GM18861 (cell line): ENCODE results near the gene CRYBB1.
"Not testable (repeated sequence)": the region's sequence is repeated elsewhere in the genome, so short reads cannot be mapped to it uniquely, and the experiment has no call there.

Source experiments
- ATAC-seq: cut with Tn5 transposase; IDR thresholded peaks from one replicate; pipeline ENCODE4 v1.9.1; 2021; ENCODE audit not compliant: unreplicated experiment

Gene CRYBB1

DNA sequence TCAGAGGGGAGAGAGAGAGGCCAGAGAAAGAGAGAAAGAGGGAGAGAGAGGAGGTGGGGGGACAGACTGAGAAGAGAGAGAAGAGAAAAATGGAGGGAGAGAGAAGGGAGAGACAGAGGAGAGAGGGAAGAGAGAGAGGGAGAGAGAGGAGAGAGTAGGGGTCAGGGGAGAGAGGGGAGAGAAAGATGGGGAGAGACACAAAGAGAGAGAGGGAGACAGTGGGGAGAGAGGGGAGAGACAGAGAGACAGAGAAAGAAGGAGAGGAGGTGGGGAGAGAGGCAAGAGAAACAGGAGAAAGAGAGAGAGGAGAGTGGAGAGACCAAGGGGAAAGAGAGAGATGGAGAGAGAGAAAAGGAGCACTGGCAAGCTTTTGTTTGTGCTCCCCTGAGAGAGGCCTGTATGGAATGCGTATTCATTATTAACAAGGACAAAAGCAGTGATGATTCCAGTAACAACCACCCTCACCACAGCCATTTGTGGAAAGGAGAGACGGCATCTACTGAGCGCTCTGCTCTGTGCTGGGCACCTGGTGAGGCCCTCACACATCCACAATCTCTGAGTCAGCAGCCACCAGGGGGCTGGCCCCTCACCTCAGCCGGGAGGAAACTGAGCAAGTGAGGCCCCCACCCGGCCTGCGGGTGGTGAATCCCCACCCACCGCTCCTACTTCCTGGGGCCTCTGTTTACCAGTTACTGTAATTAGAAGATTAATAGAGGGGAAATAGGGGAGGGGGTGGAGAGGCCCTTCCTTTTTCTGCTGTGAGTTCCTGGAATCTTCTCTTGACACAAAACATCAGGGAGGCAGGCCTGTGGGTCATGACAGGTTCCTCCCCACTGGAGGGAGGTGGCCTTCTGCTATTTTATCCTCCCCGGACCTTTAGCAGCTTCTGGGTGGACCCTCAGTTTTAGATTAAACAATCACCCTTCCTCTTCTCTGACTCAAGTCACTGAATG, 24.9 kb upstream of the CRYBB1 start:
- ATAC-seq = no peak

DNA sequence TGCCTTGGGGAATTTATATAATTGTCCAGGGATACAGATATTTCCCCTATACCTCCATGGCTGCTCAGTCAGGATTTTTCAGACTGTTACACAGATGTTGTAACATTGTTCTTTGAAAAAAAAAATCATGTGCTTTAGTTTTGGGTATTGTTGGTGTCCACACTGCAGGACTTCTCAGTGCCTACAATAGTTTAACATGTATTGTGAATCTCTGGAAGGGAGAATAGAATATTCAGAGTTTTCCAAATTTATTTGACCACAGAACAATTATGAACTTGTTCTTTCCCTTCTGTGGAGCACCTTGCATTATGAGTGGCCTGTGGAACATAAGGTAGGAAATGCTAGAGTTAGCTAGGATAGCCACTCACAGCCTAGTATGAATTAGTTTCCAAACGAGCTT, 18.5 kb upstream of the CRYBB1 start:
- no peak for ATAC-seq

DNA sequence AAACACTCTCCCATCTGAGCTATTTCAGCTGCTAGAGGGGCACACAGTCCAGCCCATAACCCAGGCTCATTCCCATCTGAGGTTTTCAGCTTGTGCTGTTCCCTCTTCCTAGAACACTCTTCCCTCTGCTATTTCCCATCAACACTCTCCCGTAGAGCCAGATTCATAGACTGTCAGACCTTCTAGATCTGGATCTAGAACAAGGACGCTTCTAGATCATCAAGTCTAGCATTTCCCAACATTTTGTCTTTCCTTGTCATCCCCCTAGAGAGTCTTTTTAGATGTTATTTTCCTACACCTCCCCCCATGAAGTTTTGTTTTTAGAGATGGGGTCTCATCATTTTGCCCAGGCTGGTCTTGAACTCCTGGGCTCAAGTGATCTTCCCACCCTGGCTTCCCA, 17.3 kb upstream of the CRYBB1 start:
- ATAC-seq = no peak

DNA sequence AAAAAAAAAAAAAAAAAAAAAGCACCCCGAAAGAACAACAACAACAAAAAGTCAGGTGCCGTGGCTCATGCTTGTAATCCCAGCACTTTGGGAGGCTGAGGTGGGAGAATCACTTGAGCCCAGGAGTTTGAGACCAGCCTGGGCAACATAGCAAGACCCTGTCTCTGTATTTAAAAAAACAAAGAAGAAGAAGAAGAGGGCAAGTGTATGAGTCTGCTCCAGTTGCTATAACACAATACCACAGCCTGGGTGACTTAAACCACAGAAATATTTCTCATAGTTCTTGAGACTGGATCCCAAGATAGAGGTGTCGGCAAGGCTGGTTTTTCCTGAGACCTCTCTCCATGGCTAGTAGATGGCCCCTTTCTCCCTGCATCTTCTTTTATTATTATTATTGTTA, 16.4 kb upstream of the CRYBB1 start:
- no peak for ATAC-seq

DNA sequence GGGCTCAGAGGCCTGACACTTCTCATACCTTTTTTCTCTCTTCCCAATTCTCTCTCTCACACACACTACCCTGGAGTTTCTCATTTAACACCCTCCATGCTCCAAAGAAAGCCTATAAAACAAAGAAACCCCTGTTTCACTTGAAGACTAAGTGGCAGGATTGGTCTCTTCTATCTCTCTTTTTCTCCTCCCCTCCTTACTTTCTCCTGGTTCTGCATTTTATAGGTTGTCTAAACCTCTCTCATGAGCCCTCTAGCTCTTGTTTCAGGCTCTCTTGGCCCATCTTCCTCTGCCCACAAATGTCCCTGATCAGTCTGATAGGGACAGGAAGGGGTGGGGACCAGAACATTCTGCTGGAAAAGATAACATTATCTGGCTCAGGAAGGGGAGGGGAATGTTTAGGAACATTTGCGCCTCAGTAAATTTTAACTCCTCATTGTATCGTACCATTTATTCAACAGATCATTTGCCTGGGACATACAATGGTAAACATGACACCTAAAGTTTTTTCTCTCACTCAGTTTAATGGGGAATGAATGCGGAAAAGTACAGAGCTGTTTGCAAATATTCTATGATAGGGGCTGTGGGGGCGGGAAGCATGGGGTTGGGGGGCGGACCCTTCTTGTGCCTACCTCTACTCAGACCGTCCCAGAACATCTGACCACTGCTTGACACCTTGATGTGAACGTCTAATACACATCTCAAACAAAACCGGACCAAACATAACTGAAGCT, 14.8 kb upstream of the CRYBB1 start:
- ATAC-seq = no peak

DNA sequence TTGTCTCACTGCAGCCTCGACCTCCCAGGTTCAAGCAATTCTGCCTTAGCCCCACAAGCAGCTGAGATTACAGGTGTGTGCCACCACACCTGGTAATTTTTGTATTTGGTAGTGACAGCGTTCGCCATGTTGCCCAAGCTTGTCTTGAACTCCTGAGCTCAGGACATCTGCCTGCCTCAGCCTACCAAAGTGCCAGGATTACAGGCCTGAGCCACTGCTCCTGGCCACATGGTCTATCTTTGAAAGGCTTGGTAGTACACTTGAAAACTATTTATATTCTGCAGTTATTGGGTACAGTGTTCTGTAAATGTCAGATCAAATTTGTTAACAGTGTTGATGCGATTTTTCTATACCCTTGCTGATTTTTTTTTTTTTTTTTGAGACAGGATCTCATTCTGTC, 13.5 kb upstream of the CRYBB1 start:
- no peak for ATAC-seq

DNA sequence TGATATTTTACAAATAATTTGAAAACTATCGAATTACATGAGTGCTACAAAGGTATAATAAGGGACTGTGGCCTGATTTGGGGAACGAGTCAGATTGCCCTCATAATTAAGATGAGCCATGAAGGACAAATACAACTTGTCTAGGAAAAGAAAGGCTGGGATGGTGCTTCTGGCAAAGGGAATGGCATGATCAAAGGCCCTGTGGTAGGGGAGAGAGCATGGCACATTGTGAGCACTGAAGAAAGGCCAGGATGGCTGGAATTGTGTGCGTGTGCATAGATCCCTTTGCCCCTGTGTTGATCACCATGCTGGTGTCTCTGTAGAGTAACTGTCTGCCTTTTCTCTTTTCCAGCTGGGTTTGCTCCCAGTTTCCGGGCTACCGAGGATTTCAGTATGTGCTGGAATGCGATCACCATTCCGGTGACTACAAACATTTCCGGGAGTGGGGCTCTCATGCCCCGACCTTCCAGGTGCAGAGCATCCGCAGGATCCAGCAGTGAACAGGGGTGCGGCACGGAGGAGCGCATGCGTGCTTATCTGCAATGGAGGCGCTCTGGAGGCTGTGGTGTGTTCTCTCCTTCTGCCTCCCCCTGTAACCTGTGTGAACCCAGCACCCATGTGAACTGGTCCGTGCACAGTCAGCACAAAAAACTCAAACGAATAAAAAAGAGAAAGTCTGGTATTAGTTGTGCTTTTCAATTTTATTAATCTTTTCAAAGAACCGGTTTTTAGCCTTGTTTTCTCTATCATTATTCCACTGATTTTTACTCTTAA, 12.3 kb upstream of the CRYBB1 start:
- ATAC-seq = no peak

DNA sequence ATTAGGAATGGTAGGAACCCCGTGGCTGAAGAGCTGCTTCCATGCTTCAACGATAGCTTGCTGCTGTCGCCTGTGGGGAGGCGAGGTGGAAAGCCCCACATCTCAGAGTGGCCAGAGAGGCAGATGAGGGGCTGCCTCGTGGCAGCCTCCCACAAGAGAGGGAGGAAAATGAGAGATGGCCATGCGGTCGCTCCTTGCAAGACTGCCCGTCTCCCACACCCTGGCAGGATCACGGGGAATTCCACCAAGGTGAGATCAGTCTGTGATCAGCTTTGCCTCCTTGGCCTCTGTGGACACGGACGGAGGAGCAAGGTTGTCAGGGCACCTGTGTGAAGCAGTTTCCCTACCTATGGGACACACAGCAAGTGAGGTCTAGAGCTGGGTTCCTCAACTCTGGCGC, 7.0 kb upstream of the CRYBB1 start:
- ATAC-seq = no peak

DNA sequence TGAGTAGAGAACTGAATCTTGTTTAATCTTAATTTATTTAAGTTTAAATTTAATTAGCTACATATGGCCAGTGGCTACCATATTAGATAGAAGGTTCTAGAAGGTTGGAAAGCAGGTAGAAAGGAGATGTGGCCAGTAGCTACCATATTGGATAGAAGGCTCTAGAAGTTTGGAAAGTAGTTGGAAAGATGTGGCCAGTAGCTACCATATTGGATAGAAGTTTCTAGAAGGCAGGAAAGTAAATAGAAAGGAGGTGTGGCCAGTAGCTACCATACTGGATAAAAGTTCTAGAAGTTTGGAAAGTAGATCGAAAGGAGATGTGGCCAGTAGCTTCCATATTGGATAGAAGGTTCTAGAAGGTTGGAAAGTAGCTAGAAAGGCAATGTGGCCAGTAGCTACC, 6.2 kb upstream of the CRYBB1 start:
- ATAC-seq = no peak

DNA sequence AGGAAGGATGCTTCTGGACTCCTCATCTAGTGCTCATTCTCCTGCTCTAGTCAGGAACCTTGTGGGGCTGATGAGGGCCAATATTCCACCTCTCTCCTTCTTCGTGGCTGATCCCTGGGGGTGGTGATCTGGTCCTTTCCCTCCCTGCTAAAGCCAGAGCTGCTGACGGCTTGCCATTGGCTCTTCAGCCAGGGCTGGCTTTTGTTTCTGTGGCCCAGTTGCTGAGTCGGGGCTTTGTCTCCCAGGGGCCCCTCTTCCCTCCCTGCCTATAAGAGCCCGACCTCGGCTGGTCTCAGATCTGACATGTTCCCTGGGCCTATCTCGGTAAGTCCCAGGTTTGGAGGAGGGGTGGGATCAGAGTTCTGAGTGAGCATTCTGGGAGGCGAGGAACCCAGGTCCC, 3.8 kb upstream of the CRYBB1 start, which contains the start of gene CRYBA4:
Gene CRYBA4, plus strand, starts transcription at position 301 of the 400 bp plus-strand sequence. CDS start 634 bp downstream, outside the sequence.
- ATAC-seq = no peak

DNA sequence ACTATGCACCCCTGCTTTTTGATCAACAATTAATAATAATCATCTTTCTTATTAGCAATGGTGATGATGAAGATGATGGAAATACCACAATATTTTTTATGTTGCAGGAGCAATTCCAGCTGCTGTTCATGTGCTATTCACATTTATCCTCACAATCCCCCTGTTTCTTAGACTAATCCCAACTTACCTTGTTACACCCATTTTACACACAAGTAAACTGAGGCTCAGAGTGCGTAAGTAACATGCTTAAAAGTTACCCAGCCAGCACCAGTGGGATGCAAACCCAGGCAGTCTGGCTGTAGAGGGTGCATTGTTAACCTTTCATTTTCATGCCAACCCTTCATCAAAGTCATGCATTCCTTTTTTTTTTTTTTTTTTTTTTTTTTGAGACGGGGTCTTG, 2.4 kb upstream of the CRYBB1 start:
- no peak for ATAC-seq

DNA sequence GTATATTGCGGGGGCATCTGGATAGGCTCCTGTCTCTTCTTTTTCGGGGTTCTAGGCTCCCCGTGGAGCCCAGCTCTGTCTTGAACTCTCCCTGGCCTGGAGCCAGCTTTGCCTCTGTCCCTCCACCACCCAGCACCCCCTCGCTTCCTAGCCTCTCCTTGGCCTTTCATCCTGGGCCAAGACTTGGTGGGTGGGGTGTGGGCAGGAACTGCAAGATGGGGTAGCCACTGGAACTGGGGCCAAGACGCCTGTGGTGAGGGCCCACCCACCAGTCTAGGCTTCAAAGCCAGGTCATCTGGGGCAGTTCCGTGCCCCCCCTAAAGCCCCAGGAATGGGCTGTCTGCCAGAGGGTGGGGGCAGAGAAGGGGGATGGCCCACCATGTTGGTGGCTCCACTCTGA, 1.7 kb upstream of the CRYBB1 start:
- no peak for ATAC-seq

DNA sequence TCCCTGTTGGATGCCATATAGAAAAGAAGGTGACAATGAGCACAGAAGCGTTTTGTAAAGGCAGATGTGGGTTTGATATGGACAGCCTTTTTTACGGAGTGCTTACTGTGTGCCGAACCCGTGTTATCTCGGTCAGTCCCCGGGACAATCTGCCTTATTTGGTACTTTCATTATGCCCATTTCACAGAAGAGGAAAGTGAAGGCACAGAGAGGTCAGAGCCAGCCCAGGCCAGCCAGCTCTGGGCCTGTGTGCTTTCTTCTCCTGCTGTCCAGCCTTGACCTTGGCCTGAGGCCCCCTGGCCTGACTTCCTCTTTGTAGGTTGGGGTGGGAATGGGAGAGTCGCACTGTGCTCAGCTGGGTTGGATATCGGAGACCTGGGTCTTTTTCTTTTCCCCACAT, 628 bp upstream of the CRYBB1 start:
- ATAC-seq = no peak

DNA sequence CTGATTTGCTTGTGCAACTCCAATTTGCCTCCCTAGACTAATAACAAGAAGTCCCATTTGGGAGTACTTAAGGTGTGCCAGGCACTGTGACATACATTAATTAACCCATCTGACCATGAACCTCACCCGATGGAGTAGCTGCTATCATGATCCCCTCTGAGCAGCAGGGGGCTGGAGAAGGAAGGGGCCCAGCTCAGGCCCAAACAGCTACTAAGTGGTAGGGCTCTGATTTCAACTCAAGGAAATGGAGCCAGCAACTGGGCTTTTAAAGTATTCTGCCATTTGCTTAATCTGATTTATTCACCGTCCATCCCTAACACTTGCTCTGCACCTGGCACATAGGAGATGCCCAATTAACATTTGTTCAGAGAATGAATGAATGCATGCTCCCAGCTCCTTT, 1.2 kb downstream of the CRYBB1 start:
- no peak for ATAC-seq

DNA sequence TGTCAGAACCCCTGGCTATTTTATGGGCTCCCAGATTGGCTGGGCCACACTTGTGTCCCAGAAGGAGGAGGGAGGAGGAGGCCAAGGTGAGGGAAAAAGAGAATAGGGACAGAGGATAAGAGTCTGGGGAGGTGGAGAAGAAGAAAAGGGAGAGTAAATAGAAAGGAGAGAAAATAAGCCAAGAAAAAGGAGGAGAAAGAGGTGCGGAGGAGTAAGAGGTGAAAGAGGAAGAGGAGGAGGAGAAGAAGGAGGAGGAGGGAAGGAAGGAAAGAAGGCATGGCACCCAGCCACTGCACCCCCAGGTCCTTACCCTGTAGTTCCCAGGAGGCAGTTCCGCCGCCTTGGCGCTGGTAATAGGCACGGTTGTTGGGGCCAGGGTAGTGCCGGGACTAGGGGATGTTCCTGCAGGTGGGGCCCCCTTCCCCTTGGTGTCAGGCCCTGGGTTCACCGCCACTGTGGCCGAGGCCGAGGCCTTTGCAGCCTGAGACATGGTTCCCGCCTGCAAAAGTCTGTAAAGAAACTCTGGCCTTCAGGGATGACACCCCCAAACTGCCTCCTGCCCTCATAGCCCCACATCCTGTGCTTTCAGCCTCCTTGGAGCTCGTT, 1.9 kb downstream of the CRYBB1 start:
- ATAC-seq = no peak

DNA sequence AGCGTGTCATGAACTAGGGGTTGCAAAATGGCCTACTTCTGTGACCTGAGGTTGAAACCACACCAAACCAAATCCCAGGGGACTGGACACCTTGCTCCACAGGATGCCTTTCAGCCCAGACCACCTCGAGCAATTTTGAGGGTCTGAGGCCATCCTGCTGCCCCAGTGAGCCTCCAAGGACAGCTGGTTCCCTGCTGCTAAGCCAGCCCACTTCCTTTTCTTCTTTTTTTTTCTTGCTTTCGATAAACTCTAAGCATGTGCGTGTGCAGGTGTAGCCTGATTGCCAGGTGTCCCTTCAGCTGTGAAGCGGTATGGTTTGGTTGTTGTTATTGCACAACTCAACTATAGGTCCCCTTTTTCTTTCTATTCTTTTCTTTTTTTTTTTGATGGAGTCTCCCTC, 2.7 kb downstream of the CRYBB1 start:
- no peak for ATAC-seq

DNA sequence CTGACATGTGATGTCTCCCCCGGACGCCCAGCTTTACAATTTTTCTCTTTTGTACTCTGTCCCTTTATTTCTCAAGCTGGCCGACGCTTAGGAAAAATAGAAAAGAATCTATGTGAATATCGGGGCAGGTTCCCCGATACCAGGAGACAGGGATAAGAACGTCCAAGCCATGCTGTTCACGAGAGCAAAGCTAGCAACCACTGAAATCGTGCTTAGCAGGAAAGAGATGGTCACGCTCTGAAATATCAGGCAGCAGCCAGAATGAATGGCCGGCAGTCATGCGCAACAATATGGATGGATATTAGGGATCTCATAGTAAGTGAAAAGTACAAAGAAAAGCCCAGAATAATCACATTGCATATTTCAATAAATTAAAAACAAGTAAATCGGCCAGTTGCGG, 3.5 kb downstream of the CRYBB1 start:
- ATAC-seq = no peak

DNA sequence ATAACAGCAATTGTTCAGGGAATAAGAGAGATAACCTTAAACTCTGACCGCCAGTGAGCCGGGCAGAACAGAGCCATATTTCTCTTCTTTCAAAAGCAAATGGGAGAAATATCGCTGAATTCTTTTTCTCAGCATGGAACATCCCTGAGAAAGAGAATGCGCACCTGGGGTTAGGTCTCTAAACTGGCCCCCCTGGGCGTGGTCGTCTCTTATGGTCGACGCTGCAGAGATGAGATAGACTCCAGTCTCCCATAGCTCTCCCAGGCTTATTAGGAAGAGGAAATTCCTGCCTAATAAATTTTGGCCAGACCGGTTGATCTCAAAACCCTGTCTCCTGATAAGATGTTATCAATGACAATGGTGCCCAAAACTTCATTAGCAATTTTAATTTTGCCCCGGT, 4.1 kb downstream of the CRYBB1 start:
- ATAC-seq = not testable (repeated sequence)

DNA sequence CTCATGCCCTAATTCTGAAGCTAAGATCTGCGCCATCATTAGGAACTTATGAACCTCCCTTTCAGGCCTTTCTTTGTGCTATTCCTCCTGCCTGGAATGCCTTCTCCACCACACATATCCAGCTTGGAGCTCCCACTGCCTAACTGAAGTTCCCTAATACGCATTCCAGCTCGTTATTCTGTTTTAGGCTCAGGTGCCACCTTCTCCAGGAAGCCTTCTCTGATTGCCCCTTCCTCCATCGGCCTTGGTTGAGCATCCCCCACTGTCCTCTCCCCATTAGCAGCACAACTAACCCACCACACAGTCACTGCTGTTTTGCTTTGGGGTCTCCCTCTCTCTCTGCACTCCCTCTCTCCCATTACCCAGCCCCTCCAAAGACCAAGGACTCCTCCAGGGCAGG, 5.2 kb downstream of the CRYBB1 start:
- ATAC-seq = no peak

DNA sequence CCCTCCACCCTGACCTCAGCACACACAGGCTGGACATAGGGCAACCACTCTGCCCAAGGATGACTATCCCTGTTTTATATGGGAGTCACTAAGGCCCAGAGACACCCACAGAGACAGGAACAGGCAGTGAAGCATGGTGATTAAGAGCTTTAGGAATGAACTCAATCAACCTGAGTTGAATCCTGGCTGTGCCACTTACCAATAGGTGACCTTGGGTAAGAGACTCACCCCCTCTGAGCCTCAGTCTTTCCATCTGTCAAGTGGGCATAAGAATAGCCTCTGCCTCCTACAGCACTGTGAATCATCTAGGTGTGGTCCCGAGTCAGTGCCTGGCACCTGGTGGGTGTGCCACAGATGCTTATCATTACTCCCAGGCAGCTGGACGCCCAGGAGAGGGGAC, 6.8 kb downstream of the CRYBB1 start:
- ATAC-seq = no peak
